T1000 (cell line): ENCODE measurements around the gene RASIP1.
"Not testable (repeated sequence)": the region's sequence is repeated elsewhere in the genome, so short reads cannot be mapped to it uniquely, and the experiment has no call there.

Experiments used
- DNase-seq: peaks from one replicate; lab custom pipeline; 2025; ENCODE audit warnings: mixed read lengths; lab: John Stamatoyannopoulos, UW

Gene RASIP1

DNA sequence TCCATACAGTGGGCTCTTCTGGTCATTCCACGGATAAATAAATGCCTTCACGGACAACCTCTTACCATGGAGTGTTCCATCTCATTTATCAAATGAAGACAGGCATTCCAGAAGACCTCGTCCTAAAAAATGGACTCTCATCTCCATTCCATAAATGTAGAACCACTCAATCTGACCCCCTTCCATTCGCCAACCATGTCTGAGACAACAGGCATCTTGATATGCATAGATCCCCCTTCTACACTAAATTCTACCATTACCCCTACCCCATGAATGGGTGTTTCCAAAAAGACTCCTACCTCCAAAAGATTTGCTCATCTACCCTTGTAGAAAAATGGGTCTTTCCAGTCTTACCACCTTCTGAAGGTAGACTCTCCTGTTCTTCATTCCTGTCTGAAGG lies 9.0 kb downstream of the RASIP1 start:
- DNase-seq: no peak

- no peak for DNase-seq
Observed at GRCh38 chr19:48728911-48729664, 11.3 kb downstream of the RASIP1 start.

- DNase-seq: no peak
Observed at GRCh38 chr19:48726556-48726955, 13.9 kb downstream of the RASIP1 start.

GRCh38 chr19:48724796-48725753 lies 15.3 kb downstream of the RASIP1 start:
- DNase-seq: peak; percentile 79

- DNase-seq: no peak
Observed at GRCh38 chr19:48722196-48722708, 18.2 kb downstream of the RASIP1 start.

DNA sequence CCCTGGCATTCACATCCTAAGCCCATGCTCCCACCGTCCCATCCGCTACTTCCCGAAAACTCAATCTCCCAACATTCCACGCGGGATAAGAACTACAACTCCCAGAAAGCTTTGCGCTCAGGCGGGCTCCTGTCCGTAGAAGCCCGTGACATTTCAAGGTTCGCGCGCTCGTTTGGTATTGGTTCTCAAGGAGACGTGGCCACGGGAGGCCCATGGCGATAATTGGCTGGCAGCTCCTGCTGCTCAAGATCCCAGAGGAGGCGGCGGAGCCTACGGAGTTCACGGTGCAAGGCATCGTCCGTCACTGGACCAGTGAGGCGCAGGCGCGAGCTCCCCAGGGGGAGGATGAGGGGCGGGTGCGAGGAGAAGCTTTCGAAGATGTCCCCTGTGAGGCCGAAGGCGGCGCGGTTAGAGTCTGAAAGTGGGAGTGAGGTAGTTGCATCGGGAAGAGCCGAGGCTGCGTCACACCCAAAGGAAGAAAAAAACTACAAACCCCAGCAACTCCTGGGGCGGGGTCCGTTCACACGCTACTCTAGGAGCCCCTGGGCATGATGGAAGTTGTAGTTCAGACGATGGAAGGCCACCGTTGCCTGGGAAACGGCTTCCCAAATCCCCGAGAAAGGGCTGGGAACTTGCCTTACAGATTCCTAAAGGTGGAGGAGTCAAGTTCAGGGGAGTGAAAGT lies 19.7 kb downstream of the RASIP1 start:
- peak; percentile 95 for DNase-seq

- no peak for DNase-seq
Observed at GRCh38 chr19:48720251-48720612, 20.2 kb downstream of the RASIP1 start.

- DNase-seq: no peak
Observed at GRCh38 chr19:48719263-48720171, 20.9 kb downstream of the RASIP1 start, which contains the start of gene MAMSTR. Gene MAMSTR (minus strand): TSS chr19:48719725. CDS start chr19:48719031, 694 bp downstream.

DNA sequence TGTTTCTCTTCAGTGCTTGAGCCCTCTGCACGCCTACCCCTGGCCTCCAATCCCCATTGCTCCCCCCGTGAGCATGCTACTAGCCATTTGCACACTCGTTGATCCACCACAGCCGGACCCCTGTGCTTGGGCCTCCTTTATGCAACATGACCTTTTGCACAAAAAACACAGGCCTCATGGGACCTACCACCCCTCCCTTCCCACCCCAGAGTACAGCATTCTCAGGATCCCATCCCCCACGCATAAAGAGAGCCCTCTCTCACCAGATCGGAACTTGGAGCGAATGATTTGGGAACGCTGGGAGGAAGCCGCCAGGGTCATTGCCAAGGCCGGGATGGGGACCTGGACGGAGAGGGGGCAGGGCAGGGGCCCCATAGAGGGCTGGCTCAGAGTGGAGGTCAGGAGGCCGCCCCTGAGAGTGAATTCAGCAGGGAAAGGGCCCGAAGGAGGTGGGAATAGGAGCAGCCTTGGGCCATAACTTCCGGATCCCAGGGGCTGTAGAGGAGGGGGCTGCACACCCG lies 21.6 kb downstream of the RASIP1 start:
- DNase-seq: no peak

- DNase-seq: not testable (repeated sequence)
Observed at GRCh38 chr19:48718106-48718505, 22.3 kb downstream of the RASIP1 start.

DNA sequence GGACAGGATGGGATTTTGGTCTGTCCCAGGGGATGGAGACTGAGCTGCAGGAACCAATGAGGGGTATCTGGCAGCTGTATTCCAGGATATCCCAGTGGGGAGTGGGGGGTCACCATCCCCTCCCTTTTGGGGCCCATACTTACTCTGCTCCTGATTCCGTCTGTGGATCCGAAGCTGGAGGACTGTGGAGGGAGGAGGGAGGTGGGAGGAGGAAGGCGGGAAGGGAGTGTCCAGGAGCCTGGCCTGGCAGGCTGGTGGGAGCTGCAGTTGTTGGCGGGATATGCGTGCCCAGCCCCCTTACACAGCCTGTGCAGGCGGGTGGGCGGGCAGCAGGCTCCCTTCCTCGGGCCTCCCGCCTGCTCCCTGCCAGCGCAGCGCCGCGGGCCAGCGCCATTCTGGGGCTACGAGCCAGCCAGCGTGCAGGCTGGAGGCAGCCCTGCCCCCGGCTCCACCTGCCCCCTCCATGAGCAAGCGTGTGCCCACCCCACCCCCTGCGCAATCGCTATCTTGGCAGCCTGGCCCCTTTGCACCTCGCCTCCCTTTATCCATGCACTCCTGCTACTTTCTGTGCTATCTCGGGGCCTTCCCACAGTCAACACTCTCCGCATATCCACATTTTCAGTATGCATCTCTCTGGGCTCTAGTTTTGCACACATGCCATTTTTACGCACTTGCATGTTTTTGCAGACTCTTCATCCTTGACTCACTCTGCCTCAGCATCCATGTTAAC lies 23.7 kb downstream of the RASIP1 start:
- peak; percentile 32 for DNase-seq

- DNase-seq: no peak
Observed at GRCh38 chr19:48715681-48716171, 24.7 kb downstream of the RASIP1 start.

- DNase-seq: no peak
Observed at GRCh38 chr19:48714759-48715675, 25.4 kb downstream of the RASIP1 start.

DNA sequence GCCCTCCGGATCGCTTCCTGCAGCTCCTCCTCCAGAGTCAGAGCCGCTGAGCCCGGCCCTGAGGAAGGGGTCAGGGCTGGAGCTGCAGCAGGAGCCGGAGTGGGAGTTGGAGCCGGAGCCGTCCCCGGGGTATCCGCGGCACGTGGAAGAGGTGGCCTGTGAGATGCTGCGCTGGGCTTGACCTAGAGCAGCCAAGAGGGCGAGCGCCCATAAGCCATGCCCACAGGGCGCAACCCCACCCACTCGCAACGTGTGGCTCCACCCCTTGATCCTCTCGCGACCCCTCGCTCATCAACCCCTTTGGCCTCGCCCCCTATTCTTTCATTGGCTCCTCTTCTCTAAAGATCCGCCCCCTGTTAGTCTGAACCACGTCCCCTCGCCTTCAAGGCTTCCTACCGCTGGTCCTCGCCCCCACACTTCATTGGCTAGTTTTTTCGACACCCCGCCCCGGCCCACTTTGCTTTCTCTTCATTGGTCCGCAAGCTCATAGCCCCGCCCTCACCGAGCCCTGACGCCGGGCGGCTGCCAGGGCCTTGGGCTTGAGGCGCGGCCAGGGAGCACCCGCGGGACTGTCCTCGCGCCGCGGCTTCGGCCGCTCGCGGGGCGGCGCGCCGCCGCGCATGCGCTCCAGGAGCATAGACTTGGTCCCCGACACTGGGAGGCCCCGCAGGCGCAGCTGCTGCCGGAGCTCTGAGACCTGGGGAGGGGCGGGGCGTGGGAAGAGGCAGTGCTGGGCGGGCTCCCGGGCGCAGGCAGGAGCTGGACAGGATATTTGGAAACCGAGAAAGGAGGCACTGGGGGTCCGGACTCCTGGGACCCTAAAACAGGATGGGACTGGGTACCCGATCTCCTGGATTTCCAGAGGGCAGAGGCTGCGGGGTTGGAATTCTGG lies 26.3 kb downstream of the RASIP1 start:
- peak; percentile 99 for DNase-seq

DNA sequence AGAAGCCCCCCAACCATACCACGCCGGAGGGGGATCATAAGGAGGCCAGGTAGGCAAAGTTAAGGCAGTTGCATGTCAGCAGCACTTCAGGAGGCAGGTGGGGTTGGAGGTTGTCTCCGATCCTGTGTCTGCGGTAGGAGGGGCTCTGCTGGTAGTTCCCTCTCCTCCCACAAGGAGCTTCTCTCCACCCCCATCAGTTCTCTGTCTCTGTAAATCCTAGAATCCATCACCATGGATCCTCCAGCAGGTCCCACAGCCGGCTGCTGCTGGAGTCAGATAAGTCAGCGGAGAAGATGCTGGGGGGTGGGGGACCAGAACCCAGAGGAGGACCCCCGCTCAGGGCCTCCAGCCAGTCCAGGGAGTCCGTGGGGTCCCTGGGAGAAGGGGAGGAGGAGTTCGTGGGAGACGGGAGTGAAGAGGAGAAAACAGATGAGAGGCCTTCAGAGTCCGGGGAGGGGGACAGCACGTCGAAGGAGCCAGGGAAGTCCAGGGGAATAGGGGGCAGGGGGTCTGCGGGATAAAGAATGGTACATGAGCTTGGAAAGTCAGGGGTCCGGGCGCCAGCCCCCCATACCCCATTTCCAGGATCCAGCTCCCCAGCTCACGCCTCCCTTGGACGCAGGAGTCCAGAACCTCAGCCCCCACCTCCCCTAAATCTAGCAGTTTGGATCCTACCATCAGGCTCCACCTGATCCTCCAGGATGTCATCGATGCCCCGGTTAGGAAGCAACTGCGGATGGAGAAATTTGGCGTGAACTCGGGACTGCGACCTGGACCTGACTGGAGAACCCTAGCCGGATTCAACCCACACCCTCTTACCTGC lies 27.2 kb downstream of the RASIP1 start:
- DNase-seq: no peak

DNA sequence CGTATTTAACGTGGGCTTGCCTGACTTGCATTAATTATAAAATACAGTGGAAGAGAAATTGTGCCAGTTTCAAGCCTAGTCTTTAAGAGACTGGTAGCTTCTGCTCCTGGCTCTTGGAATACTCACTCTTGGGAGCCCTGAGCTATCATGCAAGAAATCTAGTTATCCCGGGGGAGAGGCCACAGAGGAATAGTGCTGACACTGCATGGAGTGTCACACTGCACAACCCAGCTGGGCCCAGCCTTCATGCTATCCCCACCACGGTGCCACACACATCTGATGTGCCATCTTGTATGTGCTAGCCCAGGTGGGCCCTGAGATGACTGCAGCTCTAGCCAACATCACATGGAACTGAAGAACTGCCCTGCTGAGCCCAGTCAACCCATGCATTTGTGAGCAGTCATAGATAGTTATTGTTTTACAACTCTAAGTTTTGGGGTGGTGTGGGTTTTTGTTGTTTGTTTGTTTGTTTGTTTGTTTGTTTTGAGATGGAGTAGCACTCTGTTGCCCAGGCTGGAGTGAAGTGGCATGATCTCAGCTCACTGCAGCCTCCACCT lies 29.2 kb downstream of the RASIP1 start:
- no peak for DNase-seq

GRCh38 chr19:48708471-48708870 lies 31.9 kb downstream of the RASIP1 start:
- DNase-seq: no peak
